Measurements from ENCODE around the gene SMCO1. TPM values are rescaled to one million over a fixed set of nuclear protein-coding genes. Genes with fewer than 3 reads are reported as not detected.

Gene SMCO1
- total RNA-seq, 1 donor = not detected

GRCh38 chr3:196502775-196503195 is 12.4 kb downstream of the SMCO1 start:
- H3K4me3 ChIP-seq (ENCODE audit: low read depth, low read length) = peak overlapping the region; percentile 98
- peak; percentile 93 for DNase-seq (ENCODE audit: low read depth)
- no peak for TF ChIP-seq CTCF (IDR thresholded peaks at IDR 0.05; ENCODE audit: insufficient read depth, low read length)

GRCh38 chr3:196501316-196502044 is 13.7 kb downstream of the SMCO1 start:
- DNase-seq (ENCODE audit: low read depth) = peak; percentile 36
- TF ChIP-seq CTCF (IDR thresholded peaks at IDR 0.05; ENCODE audit: insufficient read depth, low read length) = no peak
- H3K4me3 ChIP-seq (ENCODE audit: low read depth, low read length) = peak overlapping the region; percentile 98

GRCh38 chr3:196499807-196500524 is 15.2 kb downstream of the SMCO1 start:
- no peak for DNase-seq (ENCODE audit: low read depth)
- H3K4me3 ChIP-seq (ENCODE audit: low read depth, low read length) = peak overlapping the region; percentile 61
- TF ChIP-seq CTCF (IDR thresholded peaks at IDR 0.05; ENCODE audit: insufficient read depth, low read length) = no peak

GRCh38 chr3:196499061-196499460 is 16.1 kb downstream of the SMCO1 start:
- no peak overlapping the region for H3K4me3 ChIP-seq (ENCODE audit: low read depth, low read length)
- DNase-seq (ENCODE audit: low read depth) = peak; percentile 38
- TF ChIP-seq CTCF (IDR thresholded peaks at IDR 0.05; ENCODE audit: insufficient read depth, low read length) = no peak

GRCh38 chr3:196498297-196498696 is 16.8 kb downstream of the SMCO1 start:
- no peak for TF ChIP-seq CTCF (IDR thresholded peaks at IDR 0.05; ENCODE audit: insufficient read depth, low read length)

GRCh38 chr3:196496183-196496582 is 19.0 kb downstream of the SMCO1 start:
- H3K4me3 ChIP-seq (ENCODE audit: low read depth, low read length) = no peak overlapping the region
- DNase-seq (ENCODE audit: low read depth) = no peak
- no peak for TF ChIP-seq CTCF (IDR thresholded peaks at IDR 0.05; ENCODE audit: insufficient read depth, low read length)

More at GRCh38 chr3:196498297-196498696, 16.8 kb downstream of the SMCO1 start:
- no peak for DNase-seq (ENCODE audit: low read depth)
- no peak overlapping the region for H3K4me3 ChIP-seq (ENCODE audit: low read depth, low read length)
